ENCODE measurements around the gene KCNA10.

Gene KCNA10

GRCh38 chr1:110477041-110477440 is 41.9 kb downstream of the KCNA10 start:
- no peak for DNase-seq (ENCODE audit: low spot score)

- DNase-seq (ENCODE audit: low spot score), result no peak
These were observed 42.8 kb downstream of the KCNA10 start for GRCh38 chr1:110476028-110476765.

- no peak for DNase-seq (ENCODE audit: low spot score)
These were observed 43.5 kb downstream of the KCNA10 start for GRCh38 chr1:110475362-110476027.

DNA sequence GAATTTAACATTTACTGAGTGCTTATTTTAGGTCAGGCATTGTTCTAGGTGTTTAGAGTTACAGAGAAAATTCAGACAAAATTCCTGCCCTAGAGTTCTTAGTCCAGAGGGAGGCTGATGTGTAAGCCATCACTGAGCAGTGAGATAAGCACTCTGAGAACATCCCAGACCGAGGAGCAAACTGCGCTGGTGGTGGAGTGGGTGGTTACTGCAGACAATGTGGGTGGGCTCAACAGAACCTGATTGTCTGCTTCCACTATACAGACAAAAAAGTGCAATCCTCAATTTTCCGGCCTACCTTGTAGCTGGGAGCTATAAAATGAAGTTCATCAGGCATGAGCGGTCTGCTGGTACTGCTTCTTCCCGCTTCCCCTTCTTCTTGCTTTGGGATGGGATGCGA is 44.5 kb downstream of the KCNA10 start:
- no peak for DNase-seq (ENCODE audit: low spot score)

- no peak for DNase-seq (ENCODE audit: low spot score)
These were observed 46.4 kb downstream of the KCNA10 start for GRCh38 chr1:110472546-110472945.

DNA sequence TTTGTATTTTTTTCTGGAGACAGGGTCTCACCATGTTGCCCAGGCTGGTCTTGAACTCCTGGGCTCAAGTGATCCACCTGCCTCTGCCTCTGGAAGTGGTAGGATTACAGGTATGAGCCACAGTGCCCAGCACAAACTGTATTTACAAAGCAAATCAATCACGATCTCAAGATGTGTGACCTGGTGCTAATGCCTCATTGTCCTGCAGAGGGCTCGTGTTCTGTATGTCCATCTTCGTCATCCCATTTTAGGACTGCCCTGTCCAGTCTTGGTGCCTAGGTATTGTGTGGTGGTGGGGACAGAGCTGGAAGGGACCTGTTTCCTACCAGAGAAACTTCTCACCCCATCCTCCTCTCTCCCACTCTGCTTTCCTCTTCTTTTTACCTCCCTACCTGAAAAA is 47.8 kb downstream of the KCNA10 start:
- DNase-seq (ENCODE audit: low spot score), result no peak

Data from globus pallidus (tissue), 1 donor.